ENCODE results near the gene SVIL. TPM values are rescaled to one million over a fixed set of nuclear protein-coding genes. Genes with fewer than 3 reads are reported as not detected.
"Not testable (repeated sequence)": the region's sequence is repeated elsewhere in the genome, so short reads cannot be mapped to it uniquely, and the experiment has no call there.

SVIL gene
- total RNA-seq, 2 donors from 2014 or later, result 92.9 to 524 TPM

GRCh38 chr10:29587102-29587749 is 47.5 kb downstream of the SVIL start:
- H3K36me3 ChIP-seq; H3K4me1 ChIP-seq (replicated peaks); intact Hi-C loops (cut with DNase I); H3K27ac ChIP-seq; H3K9me3 ChIP-seq; H3K27me3 ChIP-seq (replicated peaks; ENCODE audit: insufficient read depth); H3K4me3 ChIP-seq: not testable (repeated sequence)
- peak; percentile 25 for TF ChIP-seq POLR2AphosphoS5 (IDR thresholded peaks at IDR 0.05)
- WGBS, result 26% methylated on average over 15 of the region's 15 CpGs
- peak; percentile 43 for DNase-seq (ENCODE audit: low spot score)

GRCh38 chr10:29586509-29586908 is 48.3 kb downstream of the SVIL start:
- Histone ChIP-seq H3K9me3 (no peaks in the 10 kb centered on the region), H3K27me3 (replicated peaks; ENCODE audit: insufficient read depth) (no peaks in the 10 kb centered on the region), H3K4me1 (replicated peaks) (peaks cover 2% of the 10 kb centered on the region), H3K27ac (no peak overlapping the region), H3K4me3 (no peak overlapping the region), H3K36me3 (no peaks in the 10 kb centered on the region)
- TF ChIP-seq CTCF (IDR thresholded peaks at IDR 0.05) (no peak), POLR2AphosphoS5 (IDR thresholded peaks at IDR 0.05) (no peak), POLR2A (IDR thresholded peaks at IDR 0.05) (no peak)
- DNase-seq (ENCODE audit: low spot score), result no peak
- intact Hi-C loops (cut with DNase I), result no loop called here
- WGBS, result 94% methylated on average over 4 of the region's 4 CpGs

GRCh38 chr10:29585488-29585976 is 49.2 kb downstream of the SVIL start:
- Histone ChIP-seq H3K27ac (no peak overlapping the region), H3K27me3 (replicated peaks; ENCODE audit: insufficient read depth) (no peaks in the 10 kb centered on the region), H3K4me1 (replicated peaks) (no peaks in the 10 kb centered on the region), H3K36me3 (no peaks in the 10 kb centered on the region), H3K9me3 (no peaks in the 10 kb centered on the region), H3K4me3 (no peak overlapping the region)
- WGBS, result 62% methylated on average over 18 of the region's 18 CpGs
- intact Hi-C loops (cut with DNase I), result no loop called here
- DNase-seq (ENCODE audit: low spot score), result no peak
- TF ChIP-seq POLR2AphosphoS5 (IDR thresholded peaks at IDR 0.05), result no peak
- no peak for TF ChIP-seq POLR2A (IDR thresholded peaks at IDR 0.05)
- no peak for TF ChIP-seq CTCF (IDR thresholded peaks at IDR 0.05)

GRCh38 chr10:29584436-29584835 is 50.3 kb downstream of the SVIL start:
- H3K4me1 ChIP-seq (replicated peaks), result no peaks in the 10 kb centered on the region
- H3K27ac ChIP-seq, result no peak overlapping the region
- DNase-seq (ENCODE audit: low spot score), result no peak
- WGBS, result 93% methylated on average over 14 of the region's 14 CpGs
- no peaks in the 10 kb centered on the region for H3K36me3 ChIP-seq
- no peak overlapping the region for H3K4me3 ChIP-seq
- no peak for TF ChIP-seq CTCF (IDR thresholded peaks at IDR 0.05)
- TF ChIP-seq POLR2A (IDR thresholded peaks at IDR 0.05), result no peak
- no peak for TF ChIP-seq POLR2AphosphoS5 (IDR thresholded peaks at IDR 0.05)
- intact Hi-C loops (cut with DNase I), result no loop called here
- H3K27me3 ChIP-seq (replicated peaks; ENCODE audit: insufficient read depth), result no peaks in the 10 kb centered on the region
- no peaks in the 10 kb centered on the region for H3K9me3 ChIP-seq

- intact Hi-C loops (cut with DNase I), result no loop called here
- no peak overlapping the region for H3K4me3 ChIP-seq
- no peaks in the 10 kb centered on the region for H3K27me3 ChIP-seq (replicated peaks; ENCODE audit: insufficient read depth)
- 73% methylated on average over 9 of the region's 9 CpGs for WGBS
- no peak for TF ChIP-seq CTCF (IDR thresholded peaks at IDR 0.05)
- no peak for TF ChIP-seq POLR2AphosphoS5 (IDR thresholded peaks at IDR 0.05)
- no peak for TF ChIP-seq POLR2A (IDR thresholded peaks at IDR 0.05)
- H3K9me3 ChIP-seq, result no peaks in the 10 kb centered on the region
- no peak for DNase-seq (ENCODE audit: low spot score)
- H3K27ac ChIP-seq, result no peak overlapping the region
- H3K36me3 ChIP-seq, result no peaks in the 10 kb centered on the region
- no peaks in the 10 kb centered on the region for H3K4me1 ChIP-seq (replicated peaks)
Observed at GRCh38 chr10:29583674-29584073, 51.1 kb downstream of the SVIL start.

- DNase-seq (ENCODE audit: low spot score); H3K4me3 ChIP-seq; H3K27ac ChIP-seq; H3K9me3 ChIP-seq; H3K4me1 ChIP-seq (replicated peaks); intact Hi-C loops (cut with DNase I); H3K27me3 ChIP-seq (replicated peaks; ENCODE audit: insufficient read depth); H3K36me3 ChIP-seq: not testable (repeated sequence)
- 62% methylated on average over 5 of the region's 5 CpGs for WGBS
Observed at GRCh38 chr10:29582769-29583168, 52.0 kb downstream of the SVIL start.
